ENCODE data around the gene POLR2L.

POLR2L gene

GRCh38 chr11:849104-849824 lies 6.9 kb upstream of the POLR2L start:
- peak overlapping the region; percentile 36 for H3K4me3 ChIP-seq (ENCODE audit: low read depth, low read length)
- TF ChIP-seq, protein P1, sequence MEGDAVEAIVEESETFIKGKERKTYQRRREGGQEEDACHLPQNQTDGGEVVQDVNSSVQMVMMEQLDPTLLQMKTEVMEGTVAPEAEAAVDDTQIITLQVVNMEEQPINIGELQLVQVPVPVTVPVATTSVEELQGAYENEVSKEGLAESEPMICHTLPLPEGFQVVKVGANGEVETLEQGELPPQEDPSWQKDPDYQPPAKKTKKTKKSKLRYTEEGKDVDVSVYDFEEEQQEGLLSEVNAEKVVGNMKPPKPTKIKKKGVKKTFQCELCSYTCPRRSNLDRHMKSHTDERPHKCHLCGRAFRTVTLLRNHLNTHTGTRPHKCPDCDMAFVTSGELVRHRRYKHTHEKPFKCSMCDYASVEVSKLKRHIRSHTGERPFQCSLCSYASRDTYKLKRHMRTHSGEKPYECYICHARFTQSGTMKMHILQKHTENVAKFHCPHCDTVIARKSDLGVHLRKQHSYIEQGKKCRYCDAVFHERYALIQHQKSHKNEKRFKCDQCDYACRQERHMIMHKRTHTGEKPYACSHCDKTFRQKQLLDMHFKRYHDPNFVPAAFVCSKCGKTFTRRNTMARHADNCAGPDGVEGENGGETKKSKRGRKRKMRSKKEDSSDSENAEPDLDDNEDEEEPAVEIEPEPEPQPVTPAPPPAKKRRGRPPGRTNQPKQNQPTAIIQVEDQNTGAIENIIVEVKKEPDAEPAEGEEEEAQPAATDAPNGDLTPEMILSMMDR (IDR thresholded peaks at IDR 0.05; ENCODE audit: borderline replicate concordance, insufficient read depth, low read depth, low read length) = no peak

DNA sequence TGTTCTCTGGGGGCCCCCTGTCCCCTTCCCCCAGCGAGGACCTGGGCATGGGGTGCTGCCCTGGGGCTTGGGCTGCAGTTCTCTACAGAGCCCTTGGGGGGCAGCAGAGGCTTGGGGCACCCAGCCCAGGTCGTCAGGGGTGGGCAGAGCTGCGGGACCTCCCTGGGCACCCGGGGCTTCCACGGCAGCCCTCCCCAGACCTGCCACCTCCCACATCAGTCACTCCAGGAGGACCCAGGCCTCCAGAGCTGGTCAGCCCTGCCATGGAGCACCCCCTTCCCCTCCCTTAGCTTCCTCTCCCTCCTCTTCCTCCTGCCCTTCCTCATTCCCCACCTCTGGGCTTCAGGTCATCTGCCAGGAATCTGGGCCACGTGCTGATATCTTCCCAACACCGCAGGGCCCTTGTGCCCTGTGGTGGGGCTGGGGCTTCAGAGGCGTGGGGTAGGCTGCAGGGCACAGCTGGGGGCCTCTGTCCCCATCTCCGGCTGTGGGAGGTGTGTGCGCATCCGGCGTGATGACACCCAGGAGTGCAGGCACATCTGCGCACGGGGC lies 6.1 kb upstream of the POLR2L start:
- no peak overlapping the region for H3K4me3 ChIP-seq (ENCODE audit: low read depth, low read length)
- TF ChIP-seq, protein P1 (IDR thresholded peaks at IDR 0.05; ENCODE audit: borderline replicate concordance, insufficient read depth, low read depth, low read length) = peak; percentile 98

DNA sequence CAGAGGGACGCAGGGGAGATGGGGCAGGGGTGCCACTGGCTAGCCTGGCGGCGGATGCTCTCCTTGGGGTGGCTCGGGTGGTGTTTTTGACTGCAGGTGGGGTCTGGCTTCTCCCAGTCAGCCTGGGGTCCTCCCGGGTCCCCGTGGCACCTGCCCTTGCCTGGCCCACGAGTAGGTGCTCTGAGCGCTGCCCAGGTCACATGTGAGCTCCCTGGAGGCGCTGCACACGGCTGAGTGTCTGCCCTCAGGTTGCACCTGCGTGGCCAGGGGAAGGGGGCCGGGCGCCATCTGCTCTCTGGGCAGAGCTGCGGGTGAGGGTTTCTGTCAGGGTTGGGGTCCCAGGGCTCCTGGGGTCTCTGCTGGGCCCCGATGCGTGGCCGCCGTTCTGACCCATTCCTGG lies 5.5 kb upstream of the POLR2L start:
- TF ChIP-seq, protein P1 (IDR thresholded peaks at IDR 0.05; ENCODE audit: borderline replicate concordance, insufficient read depth, low read depth, low read length) = no peak
- no peak overlapping the region for H3K4me3 ChIP-seq (ENCODE audit: low read depth, low read length)

DNA sequence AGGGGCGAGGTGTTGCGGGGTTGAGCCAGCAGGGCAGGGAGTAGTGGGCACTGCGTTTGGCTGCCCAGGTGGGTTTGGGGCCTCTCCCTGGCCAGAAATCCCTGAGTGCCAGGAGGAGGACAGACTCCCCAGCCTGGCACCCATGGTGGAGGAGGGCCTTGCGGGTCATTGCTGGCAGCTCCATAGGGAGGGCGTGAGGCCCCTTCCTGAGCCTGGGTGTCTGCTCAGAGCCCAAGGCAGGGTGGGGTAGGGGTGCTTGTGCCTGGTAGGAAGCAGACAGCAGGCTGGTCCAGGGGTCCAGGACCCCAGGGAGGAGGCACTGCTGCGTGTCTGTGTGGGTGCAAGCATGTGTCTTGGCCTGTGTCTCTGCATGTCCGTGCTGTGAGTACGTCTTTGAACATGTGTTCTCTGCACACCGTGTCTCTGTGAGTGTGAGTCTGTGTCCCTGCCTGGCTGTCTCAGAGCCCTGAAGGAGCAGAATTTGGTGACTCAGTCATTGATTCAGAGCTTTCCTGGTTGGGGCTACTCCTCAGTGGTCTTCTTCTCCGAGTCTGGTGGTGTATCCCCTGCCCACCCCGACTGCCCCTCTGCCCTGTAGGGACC lies 4.3 kb upstream of the POLR2L start:
- TF ChIP-seq, protein P1 (IDR thresholded peaks at IDR 0.05; ENCODE audit: borderline replicate concordance, insufficient read depth, low read depth, low read length) = no peak

DNA sequence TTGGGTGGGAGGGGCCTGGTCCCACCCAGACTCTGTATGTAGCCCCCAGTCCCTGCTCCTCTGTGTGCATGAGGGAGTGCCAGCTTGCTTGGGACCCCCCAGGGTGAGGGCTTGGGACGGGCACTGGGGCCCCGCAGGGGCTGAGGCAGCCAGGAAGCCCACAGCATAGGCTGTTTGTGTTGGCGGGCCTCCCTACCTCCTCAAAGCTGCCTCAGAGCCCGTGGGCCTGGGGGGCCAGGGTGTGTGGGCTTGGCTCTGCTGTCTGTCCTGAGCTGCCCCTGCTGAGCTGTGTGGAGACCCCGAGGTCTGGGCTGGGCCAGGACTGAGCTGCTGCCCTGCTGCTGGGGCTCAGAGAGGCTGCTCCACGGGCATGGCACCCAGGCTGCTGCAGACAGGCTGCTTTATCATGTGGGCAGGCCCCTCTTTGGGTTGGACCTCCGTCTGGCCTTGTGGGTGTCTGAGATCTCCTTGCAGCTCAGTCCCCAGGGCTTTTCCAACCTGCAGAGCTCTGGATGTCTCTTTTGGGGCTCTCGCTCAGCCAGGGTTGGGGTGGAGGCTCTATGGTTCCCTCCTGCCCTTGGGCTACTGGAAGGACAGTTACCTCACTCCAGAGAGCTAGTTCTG lies 3.7 kb upstream of the POLR2L start:
- no peak overlapping the region for H3K4me3 ChIP-seq (ENCODE audit: low read depth, low read length)
- TF ChIP-seq, protein P1 (IDR thresholded peaks at IDR 0.05; ENCODE audit: borderline replicate concordance, insufficient read depth, low read depth, low read length) = no peak

More for the DNA sequence above, 4.3 kb upstream of the POLR2L start:
- no peak overlapping the region for H3K4me3 ChIP-seq (ENCODE audit: low read depth, low read length)

- H3K4me3 ChIP-seq (ENCODE audit: low read depth, low read length) = no peak overlapping the region
- TF ChIP-seq, protein P1 (IDR thresholded peaks at IDR 0.05; ENCODE audit: borderline replicate concordance, insufficient read depth, low read depth, low read length) = no peak
Observed at GRCh38 chr11:844693-845644, 2.6 kb upstream of the POLR2L start.
